HG03565 (cell line): ENCODE results near the gene STYXL1.

Experiments used
- ATAC-seq: cut with Tn5 transposase; IDR thresholded peaks from one replicate; pipeline ENCODE4 v1.9.1; 2021; ENCODE audit warnings: mild to moderate bottlenecking, moderate library complexity; ENCODE audit not compliant: unreplicated experiment

STYXL1 gene

DNA sequence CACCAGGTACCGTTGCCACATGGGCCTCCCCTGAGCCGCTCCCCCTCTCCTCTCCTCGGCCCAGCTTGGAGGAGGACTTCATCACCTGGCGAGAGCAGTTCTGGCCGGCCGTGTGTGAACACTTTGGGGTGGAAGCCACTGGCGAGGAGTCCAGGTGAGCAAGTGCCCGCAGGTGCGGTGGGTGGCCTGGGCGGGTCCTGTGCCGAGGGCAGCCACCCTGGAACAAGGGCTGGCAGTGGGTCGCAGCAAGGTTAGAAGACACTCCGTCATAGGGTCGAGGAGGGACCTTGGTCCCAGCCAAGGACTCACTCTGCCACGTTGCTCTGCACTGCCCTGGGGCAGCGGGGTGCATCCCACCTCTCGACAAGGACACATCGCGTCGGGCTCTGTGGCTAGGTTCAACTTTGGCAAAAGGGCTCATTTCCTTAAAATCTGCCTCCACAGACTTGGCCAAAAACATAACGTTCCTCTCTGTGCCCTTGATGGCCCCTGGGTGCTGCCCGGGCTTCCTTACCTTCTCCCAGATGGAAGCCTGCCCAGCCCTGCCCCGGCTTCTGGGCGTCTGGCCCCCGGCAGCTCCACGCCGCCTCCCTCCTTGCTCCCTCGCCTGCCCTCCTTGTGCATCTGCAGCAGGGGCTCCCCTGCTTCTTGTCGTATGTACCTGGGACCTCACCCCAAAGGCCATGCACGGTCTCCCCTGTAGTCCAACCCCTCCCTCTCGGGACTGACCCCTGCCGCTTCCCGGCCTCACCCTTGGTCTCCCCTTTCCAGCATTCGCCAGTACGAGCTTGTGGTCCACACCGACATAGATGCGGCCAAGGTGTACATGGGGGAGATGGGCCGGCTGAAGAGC lies 66.1 kb downstream of the STYXL1 start:
- no peak for ATAC-seq

DNA sequence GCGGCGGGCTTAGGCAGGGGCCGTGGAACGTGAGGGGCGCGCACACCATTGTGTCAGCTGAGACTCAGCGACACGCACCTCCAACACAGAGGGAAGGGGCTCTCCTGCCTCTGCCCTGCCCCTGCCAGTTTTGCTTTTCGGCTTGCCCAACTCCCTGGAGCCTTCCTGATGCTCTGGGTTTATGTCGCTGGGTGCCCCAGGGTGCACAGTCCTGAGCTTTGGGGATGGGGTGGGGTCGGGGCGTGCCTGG lies 66.7 kb downstream of the STYXL1 start:
- no peak for ATAC-seq

DNA sequence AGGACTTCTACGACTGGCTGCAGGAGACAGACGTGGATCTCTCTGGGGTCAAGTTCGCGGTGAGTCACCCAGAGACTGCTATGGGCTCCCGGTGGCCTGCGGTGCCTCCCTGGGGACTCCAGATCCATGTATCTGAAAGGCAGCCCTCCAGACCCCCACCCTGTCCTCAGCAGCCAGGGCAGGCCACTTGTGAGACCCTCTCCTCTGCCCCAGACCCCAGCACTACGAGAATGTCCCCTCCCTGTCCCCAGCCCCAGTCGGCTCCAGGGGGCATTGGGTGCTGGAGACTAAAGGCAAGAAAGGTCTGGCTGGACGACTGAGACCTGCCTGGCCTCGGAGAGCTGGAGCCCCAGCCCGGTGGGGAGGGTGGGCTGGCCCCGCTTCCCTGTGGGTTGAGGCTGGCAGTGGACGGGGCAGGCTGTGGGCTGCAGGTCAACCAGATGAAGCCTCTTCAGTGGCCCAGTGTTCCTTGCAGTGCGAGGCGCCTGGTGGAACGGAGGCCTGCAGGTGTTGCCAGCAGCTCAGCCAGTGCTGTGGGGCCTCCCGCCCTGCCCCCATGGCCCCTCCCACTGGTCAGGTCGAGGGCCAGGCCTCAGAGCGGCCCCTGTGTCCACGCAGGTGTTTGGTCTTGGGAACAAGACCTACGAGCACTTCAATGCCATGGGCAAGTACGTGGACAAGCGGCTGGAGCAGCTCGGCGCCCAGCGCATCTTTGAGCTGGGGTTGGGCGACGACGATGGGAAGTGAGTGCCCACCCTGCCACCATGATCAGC lies 67.2 kb downstream of the STYXL1 start:
- no peak for ATAC-seq

DNA sequence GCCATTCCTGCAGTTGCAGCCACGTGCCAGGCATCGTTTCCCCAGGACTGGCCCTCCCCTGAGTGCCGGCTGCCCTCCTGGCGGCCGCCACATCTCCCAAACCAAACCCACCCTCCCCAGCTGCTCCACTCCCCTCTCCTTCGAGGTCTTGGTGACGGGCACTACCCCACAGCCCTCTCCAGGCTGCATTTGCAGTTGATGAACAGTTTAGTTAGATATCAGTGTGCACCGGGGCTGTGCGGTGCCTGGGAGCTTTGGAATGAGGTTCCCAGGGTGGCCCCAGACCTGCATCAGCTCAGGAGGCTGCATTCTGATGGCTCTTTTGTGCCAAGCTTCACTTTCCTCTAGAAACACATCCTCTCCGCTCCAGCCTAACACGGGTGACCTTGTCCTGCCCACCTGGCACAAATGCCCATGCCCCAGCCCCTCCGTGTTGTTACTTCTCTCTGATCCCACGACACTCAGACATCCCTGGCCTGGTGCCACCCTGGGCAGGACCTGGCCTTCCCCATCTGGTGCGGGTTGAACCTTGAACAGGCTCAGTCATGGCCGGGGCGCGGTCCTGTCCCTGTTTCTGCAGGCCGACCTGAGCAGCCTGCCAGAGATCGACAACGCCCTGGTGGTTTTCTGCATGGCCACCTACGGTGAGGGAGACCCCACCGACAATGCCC lies 67.9 kb downstream of the STYXL1 start:
- no peak for ATAC-seq

DNA sequence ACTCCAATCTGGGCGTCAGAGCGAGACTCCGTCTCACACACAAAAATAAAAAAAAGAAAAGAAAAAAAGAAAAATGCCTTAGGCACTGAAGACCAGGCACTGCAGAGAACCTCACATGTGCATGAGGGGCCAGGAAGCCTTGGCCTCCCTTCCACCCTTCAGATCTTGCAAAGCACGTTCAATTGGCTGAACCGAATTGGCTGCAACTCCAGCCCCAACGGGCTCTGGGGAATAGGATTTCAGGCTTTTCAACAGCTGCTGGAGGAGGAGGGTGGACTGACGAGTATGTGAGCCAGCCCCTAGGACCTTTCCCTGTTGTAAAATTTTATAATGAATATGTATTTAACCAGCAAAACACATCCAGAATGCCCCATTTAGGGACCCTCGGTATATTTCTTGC lies 70.1 kb downstream of the STYXL1 start:
- ATAC-seq: no peak

DNA sequence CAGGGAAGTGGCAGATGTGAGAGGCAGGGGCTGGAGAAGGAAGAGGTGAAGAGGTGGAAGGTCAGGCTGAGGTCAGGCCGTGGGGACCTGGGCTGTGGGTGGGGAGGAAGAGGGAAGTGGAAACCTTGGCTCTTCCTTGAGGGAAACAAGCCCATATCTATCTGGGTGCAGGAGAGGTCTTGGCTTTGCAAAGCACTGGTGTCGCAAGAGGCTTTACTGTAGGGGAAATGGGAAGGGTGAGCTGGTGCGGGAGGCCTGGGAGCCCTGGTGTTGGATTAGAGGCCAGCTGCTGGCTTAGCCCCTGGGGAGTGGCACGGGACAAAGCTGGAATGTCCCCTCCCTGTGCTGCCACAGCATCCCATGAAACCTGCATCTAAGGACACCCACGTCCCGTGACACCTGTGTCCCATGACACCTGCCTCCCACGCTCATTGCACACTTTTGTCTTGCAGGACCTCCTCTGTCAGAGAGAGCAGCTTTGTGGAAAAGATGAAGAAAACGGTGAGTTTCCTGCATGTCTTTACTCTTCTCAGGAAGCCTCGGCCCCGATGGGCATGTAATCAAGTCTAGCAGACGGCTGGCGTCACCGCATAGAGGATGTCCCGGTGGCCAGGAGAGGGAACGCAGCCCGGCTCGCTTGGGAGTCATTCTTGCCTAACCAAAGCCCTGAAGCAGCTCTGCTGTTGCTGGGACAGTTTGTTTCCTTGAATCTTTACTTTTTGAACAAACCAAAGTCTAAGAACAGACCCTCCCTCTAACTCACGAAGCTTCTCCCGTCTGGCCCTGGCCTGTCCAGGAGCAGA lies 75.6 kb downstream of the STYXL1 start:
- no peak for ATAC-seq

DNA sequence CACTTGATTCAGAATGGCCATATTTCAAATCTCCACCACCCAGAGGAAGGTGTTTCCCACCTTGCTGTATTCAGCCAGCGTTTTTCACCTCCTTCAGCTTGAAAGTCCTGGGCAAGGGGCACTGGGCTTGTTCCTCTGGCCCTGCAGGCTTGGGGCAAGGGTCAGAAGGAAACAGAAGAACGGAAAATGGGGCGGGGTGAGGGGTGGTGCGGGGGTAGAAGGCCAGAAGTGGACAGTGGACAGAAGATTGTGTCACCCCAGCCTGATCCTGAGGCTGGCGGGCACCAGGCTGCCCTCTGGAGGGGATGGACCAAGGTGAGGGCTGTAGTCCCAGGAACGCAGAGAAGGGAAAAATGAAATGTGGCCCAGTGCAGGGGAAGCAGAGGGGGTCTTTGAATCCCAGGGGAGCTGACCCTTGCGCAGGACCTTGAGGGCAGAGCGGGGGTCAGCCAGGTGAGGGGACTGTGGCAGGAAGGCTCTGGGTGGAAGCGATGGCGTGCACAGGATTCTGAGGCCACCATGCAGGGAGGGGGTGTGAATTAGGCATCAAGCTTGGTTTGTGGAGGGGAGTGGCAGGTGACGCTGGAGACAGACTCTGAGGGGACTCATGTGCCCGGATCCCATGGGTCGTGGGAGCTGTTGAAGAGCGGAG lies 76.4 kb downstream of the STYXL1 start:
- no peak for ATAC-seq

DNA sequence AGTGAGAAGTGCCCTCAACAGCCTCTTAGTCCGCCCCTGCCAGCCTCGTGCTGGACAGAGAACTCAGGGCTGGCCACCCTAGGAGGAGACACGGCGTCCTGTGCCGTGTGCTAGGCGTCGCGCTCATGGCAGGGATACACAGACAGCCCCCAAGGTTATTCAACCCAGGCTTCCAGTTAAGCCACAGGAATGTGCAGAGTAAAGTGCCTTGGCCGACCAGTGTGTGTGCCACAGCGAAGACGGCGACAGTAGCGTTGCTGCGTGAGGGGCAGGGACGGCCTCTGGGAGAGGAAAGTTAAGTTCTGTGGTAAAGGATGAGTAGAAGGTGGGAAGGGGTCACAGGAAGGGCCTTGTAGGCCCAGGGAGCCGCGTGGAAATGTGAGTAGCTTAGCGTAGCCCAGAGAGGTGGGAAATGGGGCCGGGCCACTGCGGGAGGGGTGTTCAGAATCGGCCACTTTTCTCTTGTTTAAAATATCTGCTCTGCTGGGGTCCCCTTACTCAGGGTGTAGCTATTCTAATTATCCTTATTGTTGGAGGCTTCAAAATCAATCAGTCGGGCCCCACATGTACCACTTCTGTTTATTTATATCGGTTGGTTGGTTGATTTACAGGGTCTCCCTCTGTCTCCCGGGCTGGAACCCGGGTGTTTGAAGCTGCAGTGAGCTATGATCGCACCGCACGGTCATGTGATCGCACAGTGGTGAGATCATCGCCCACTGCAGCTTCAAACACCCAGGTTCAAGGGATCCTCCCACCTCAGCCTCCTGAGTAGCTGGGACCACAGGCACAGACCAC lies 77.9 kb downstream of the STYXL1 start:
- no peak for ATAC-seq

DNA sequence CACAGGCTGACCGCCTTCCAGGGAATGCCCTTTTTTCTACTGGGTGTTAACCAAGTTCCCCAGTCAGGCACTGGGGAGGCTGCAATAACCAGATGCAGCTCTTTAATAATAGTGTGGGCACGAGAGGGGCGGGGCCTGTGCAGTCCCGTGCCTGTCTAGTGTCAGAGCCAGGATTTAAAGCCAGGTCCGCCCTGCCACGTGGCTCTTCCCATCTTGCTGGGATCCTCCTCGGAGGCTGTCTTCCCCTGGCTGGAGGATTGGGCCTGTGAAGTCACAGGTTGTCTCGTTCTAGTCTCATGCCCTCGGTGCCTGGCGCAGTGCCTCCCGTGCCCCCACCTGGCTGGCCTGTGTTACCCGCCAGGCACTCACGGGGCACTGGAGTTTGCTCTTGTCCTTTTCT lies 78.6 kb downstream of the STYXL1 start:
- ATAC-seq: no peak

DNA sequence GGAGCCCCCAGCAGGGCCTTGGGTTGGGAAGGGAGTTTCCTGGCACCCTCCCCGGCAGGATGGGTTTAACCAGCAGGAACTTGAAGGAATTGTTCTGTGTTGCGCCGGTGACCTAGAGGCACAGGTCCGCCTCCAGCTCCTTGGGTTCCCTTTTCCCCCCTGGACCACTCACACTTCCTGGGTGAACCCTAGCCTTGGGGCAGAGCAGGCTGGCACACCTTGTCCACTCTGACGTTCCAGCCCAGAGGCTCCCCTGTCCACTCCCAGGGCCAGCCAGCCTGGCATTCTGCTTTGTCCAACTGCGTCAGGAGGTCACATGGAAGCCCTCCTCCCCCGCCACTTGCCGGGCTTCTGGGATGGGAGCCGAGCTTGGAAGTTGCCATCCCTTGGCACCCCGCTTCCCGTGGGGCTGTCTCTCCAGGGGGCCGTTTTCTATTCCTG lies 79.2 kb downstream of the STYXL1 start:
- ATAC-seq: no peak

DNA sequence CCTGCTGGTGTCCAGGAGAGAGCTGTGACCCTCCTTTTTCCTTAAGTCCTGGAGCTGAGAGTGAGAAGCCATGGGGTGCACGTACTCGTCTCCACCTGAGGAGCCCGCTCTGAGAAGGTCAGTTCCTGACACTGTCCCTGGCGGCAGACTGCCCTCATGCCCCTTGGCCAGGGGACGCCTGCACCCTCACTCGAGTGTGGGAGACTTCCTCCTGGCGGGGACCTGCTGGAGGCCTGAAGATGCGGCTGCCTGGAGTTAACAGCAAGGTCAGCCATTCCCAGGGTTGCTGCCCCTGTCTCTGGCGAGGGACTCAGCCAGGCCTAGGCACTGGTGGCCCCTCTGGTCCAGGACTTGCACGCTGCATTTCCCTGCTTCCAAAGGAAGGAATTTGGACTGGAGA lies 79.8 kb downstream of the STYXL1 start:
- ATAC-seq: no peak

DNA sequence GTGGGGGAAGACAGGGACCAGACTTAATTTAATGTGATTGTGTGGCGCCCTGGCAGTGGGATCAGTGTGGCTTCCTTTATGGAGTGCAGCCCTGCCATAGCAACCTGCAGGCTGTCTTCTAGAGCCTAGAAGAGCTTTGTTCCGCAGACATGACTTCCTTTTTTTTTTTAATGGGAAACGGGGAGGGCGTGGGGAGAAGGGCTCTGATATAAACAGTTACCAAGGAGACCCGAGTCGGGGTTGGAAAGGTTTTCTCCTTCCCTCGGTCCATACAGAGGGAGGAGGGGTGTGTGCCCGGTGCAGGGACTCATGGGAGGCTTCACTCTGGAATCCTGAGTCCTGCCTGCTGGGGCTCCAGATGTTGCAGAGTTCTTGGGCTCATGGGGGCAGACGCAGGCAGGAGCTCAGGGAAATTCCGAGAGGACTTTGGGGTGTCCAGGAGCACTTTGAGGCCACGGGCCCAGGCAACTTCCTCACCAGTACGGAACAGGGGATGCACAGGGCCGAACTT lies 80.3 kb downstream of the STYXL1 start:
- ATAC-seq: no peak

DNA sequence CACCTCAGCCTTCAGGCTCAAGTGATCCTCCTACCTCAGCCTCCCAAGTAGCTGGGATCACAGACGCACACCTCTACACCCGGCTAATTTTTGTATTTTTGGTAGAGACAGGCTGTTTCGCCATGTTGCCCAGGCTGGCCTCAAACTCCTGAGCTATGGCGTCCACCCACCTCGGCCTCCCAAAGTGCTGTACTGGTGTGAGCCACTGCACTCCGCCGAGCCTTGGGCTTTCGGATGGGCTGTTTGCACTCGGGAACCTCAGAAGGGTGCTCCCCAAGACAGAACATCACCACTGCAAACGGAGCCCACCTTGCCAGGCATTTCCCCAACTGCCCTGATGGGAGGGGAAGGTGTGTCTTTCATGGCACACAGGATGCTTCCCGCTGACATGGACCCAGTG lies 80.7 kb downstream of the STYXL1 start:
- no peak for ATAC-seq

DNA sequence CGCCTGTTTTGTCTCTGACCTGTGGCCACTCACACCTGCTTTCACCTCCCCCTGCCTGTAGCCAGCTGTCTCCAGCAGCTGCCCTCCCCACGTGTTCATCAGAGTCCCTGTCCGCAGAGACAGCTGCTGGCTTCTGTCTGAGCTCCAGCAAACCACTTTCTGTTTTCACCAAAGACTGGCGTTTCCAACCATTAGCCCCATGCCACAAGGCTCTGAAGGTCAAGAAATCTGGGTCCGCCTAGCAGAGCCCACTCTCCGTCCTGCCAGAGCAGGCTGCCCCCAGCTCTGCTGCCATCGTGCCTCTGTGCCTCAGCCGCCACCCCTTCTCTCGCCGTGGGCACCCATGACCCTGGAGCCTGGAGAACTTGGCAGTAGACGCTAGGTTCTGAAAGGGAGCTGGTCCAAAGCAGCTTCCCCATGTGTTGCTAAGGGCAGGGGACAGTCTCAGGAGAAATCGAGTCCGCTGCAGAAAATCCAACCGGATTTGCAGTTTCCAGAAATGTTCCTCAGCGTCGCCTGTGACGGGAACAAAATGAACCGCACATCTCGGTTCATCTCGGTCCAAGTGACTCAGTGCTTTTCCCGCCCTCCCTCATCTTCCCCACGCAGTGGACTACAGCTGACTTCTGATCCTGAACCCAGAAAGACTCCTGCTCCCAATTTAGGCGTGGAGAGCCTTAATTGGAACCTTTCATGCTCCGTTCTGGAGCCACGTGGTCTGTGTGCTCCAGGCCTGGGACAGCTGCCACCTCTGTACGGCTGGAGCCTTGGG lies 81.4 kb downstream of the STYXL1 start:
- ATAC-seq: no peak

DNA sequence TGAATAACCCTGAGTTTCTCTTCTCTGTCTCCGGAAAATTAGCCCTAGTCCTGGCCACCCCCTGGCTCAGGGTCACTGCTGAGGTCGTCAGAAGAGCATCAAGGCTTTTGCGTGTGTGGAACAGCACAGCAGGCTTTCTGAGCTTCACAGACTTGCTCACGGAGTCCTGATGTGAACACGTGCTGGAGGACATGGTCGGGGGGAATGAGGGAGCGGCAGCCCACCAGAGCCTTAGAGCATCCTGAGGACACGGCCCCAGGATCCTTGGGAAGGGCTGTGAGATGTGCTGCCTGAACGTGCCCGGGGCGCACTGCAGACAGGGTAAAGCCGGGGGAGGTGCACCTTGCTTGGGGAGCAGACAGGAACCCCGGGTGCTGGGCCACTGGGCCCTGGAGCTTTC lies 82.2 kb downstream of the STYXL1 start:
- ATAC-seq: no peak

DNA sequence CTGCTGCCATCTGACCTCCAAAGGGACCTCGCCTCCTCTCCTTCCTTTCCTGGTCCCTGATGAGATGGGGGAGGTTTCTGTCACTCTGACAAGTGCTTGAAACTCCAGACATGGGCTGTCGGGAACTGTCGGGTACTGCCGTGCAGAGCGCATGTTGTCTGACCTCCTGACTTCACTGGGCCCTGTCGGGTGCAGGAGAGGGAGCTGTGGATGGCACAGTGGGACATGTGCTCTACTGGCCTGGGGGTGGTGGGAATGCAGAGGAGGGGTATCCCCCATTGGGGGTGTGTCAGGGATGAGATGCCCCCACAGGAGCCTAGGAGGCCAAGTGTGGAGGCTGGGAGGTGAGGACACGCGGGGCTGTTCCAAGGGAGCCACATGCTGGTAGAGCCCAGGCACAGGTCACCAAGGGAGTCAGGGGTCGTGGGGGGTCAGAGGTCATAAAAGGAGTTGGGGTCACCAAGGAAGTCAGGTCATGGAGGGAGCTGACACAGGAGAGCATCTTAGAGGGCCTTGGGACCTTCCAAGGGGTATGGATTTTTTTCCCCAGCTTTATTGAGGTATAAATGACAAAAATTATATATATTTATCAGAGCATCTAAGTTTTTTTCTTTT lies 84.3 kb downstream of the STYXL1 start:
- ATAC-seq: no peak

DNA sequence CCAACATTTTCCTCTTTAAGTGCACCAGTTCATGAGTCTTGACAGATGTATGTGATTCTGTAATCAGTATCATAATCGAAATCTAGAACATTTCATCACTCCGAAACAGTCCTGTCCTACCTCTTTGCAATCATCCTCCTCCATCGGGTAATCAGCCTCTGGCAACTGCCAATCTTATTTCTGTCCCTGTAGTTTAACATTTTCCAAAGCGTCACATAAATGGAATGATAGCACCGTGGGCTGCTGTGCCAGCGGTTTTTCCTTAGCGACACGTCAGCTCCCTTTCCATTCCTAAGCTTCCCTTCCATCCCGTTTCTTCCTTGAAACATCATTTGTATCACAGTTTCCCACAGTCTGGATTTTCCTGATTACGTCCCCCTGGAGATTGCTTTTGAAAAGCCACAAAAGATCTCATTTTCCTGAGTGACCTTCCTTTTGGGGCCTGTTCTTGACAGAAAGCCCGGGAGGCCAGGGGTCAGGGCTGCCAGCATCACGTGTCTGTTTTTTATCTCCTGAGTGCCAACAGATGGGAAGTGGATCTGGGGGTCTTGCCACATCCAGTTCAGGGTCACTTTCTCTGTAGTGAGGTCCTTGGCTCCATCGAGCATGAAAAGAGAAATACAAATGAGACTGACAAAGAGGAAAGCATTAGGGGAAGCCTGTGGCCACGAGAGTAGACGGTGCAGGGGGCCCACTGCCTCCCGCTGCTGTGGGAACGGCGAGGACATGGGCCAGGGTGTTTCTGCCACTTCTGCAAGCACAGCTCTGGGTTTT lies 85.0 kb downstream of the STYXL1 start:
- no peak for ATAC-seq

DNA sequence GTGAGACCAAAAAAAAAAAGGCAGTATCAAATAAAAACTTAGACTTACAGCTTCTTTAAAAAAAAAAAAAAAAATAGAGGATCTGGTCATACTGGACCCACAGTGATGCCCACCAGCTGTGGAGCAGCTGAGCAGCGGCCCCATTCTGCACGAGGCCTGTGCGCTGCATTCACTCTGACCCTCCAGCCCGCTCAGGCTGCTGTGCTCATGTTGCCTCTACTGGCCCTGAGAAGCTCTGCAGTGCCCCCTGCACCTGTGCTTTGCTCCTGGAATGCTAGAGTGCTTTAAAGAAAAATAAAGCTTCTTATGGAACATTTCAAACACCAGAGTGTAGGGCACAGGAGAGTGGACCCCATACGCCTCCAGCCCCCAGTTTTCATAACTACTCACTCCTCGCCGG lies 86.6 kb downstream of the STYXL1 start:
- no peak for ATAC-seq
